Endodermal cell (in vitro differentiated cells): ENCODE results near the gene MYO1B. TPM values are rescaled to one million over a fixed set of nuclear protein-coding genes. Genes with fewer than 3 reads are reported as not detected.
A peak's percentile ranks its signal among the peaks of the same experiment; 100 is the strongest.

Experiments
- DNase-seq: peaks from one replicate; pipeline ENCODE4 v3.0.0-alpha.2; 2017
- H3K27ac ChIP-seq: 2 replicates; pipeline ENCODE4 v1.5.1; 2013; ENCODE audit warnings: mild to moderate bottlenecking, low read depth, low read length, moderate library complexity
- H3K27me3 ChIP-seq: 2 replicates; pipeline ENCODE4 v1.6.1; 2013; ENCODE audit warnings: mild to moderate bottlenecking, low read length, moderate library complexity; ENCODE audit not compliant: insufficient read depth, control insufficient read depth, poor library complexity, severe bottlenecking
- H3K36me3 ChIP-seq: 2 replicates; pipeline ENCODE4 v1.7.0; 2013; ENCODE audit warnings: mild to moderate bottlenecking, low read length, moderate library complexity; ENCODE audit not compliant: control insufficient read depth, insufficient read depth
- H3K4me1 ChIP-seq: one replicate; pipeline ENCODE4 v1.7.0; 2013; ENCODE audit warnings: low read length; ENCODE audit not compliant: control insufficient read depth, insufficient read depth
- H3K4me3 ChIP-seq: 2 replicates; pipeline ENCODE4 v1.5.1; 2013; ENCODE audit warnings: mild to moderate bottlenecking, low read length, moderate library complexity
- H3K9ac ChIP-seq: 2 replicates; pipeline ENCODE4 v1.6.1; 2013; ENCODE audit warnings: mild to moderate bottlenecking, low read length, moderate library complexity; ENCODE audit not compliant: poor library complexity, severe bottlenecking; ENCODE audit errors: extremely low read depth
- H3K9me3 ChIP-seq: 2 replicates; pipeline ENCODE4 v1.6.1; 2013; ENCODE audit warnings: mild to moderate bottlenecking, low read length, moderate library complexity; ENCODE audit not compliant: control insufficient read depth
- H3K27ac Mint-ChIP-seq: 2 replicates; pipeline ENCODE4 v1.8.0; 2020; ENCODE audit warnings: mixed read lengths
- H3K27me3 Mint-ChIP-seq: 2 replicates; pipeline ENCODE4 v1.8.0; 2021; ENCODE audit warnings: mild to moderate bottlenecking, mixed read lengths; ENCODE audit not compliant: insufficient read depth
- H3K36me3 Mint-ChIP-seq: 2 replicates; pipeline ENCODE4 v1.8.0; 2020; ENCODE audit warnings: low read depth, mixed read lengths
- H3K4me1 Mint-ChIP-seq: 2 replicates; pipeline ENCODE4 v1.8.0; 2020; ENCODE audit warnings: mixed read lengths
- H3K4me3 Mint-ChIP-seq: 2 replicates; pipeline ENCODE4 v1.8.0; 2020; ENCODE audit warnings: mild to moderate bottlenecking, moderate library complexity, mixed read lengths
- H3K9me3 Mint-ChIP-seq: 2 replicates; pipeline ENCODE4 v1.8.0; 2020; ENCODE audit warnings: mild to moderate bottlenecking, mixed read lengths
- WGBS, 2 experiments: methylation state at CpG; one replicate each; pipeline versions ENCODE4 v1.1.5 to v1.1.7; 2013; ENCODE audit warnings: missing lambda C conversion rate in 2 of 2, mixed read lengths in 1 of 2; ENCODE audit not compliant: insufficient coverage in 1 of 2, insufficient read length in 1 of 2; 5-methylcytosine and 5-hydroxymethylcytosine counted together
- total RNA-seq, 2 donors: library from RNA; stranded (reverse); fragmentation: NEBNext Ultra II Directional in 1 of 2; extraction: Animal tissue kit (Norgen Biotek cat#: 25700) in 1 of 2; gene quantifications; 2 replicates in 1 of 2; 3 replicates in 1 of 2; pipeline ENCODE4 v1.2.1, GENCODE V29; 2021
- TF ChIP-seq, protein P1 (sequence below): fragments of 200-600 bp; sonication (generic); conservative IDR thresholded peaks from 2 replicates; pipeline ENCODE4 v1.5.0; 2021; ENCODE audit warnings: antibody characterized with exemption, mild to moderate bottlenecking

MYO1B gene
- total RNA-seq, 2 donors from 2014 or later, result 145 to 154 TPM

DNA sequence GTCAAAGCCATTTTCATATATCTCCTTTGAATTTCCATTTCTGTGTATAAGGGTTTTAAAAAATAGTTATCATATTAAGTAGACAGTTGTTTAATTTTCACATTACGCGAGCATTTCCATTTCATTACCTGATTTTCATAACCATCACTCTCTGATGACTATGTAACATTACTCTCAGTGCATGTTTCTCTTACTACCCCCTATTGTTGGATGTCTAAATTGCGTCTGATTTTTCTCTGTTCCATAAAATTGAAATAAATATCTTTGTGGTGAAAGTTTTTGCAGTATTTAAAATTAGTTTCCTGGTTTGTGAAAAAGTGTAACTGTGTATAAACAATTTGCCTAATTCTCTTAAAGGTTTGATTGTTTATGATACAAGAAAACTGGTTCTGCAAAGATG, 123.8 kb downstream of the MYO1B start:
- Mint-ChIP-seq H3K4me1 (no peaks in the 10 kb centered on the region), H3K27me3 (no peaks in the 10 kb centered on the region), H3K4me3 (no peak overlapping the region), H3K9me3 (no peaks in the 10 kb centered on the region), H3K27ac (no peak overlapping the region), H3K36me3 (peaks cover 76% of the 10 kb centered on the region)
- TF ChIP-seq, protein P1, sequence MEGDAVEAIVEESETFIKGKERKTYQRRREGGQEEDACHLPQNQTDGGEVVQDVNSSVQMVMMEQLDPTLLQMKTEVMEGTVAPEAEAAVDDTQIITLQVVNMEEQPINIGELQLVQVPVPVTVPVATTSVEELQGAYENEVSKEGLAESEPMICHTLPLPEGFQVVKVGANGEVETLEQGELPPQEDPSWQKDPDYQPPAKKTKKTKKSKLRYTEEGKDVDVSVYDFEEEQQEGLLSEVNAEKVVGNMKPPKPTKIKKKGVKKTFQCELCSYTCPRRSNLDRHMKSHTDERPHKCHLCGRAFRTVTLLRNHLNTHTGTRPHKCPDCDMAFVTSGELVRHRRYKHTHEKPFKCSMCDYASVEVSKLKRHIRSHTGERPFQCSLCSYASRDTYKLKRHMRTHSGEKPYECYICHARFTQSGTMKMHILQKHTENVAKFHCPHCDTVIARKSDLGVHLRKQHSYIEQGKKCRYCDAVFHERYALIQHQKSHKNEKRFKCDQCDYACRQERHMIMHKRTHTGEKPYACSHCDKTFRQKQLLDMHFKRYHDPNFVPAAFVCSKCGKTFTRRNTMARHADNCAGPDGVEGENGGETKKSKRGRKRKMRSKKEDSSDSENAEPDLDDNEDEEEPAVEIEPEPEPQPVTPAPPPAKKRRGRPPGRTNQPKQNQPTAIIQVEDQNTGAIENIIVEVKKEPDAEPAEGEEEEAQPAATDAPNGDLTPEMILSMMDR, result peak; percentile 56
- Histone ChIP-seq H3K27me3 (no peaks in the 10 kb centered on the region), H3K36me3 (peaks cover 100% of the 10 kb centered on the region), H3K9ac (no peak overlapping the region), H3K9me3 (no peaks in the 10 kb centered on the region), H3K4me3 (no peak overlapping the region), H3K27ac (no peak overlapping the region), H3K4me1 (peaks cover 6% of the 10 kb centered on the region)
- WGBS, 2 experiments, result 90 to 100% methylated on average over 2 to 3 of the region's 3 CpGs
- no peak for DNase-seq

DNA sequence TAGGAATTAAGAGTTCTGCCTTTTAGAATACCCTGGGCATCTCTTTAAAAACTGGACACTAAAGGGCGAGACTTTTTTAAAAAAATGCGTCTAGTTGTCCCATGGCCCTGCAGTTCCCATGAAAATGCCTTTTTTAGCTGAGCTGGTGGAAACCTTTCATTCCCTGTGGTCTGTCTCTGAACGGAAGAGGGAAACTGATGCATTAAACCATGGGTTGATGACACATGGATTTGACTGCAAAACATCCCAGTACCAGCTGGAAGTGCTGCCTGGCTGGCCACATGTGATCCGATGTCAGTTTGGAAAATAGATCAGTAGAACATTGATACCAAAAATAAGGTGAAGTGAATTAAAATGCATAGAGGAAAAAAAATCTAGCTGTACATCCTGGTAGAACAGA, 129.2 kb downstream of the MYO1B start:
- peaks cover 14% of the 10 kb centered on the region for H3K4me1 Mint-ChIP-seq
- no peaks in the 10 kb centered on the region for H3K27me3 Mint-ChIP-seq
- Histone ChIP-seq H3K9ac (no peak overlapping the region), H3K27ac (no peak overlapping the region), H3K36me3 (peaks cover 96% of the 10 kb centered on the region), H3K9me3 (no peaks in the 10 kb centered on the region), H3K27me3 (no peaks in the 10 kb centered on the region), H3K4me1 (no peaks in the 10 kb centered on the region), H3K4me3 (no peak overlapping the region)
- H3K9me3 Mint-ChIP-seq, result no peaks in the 10 kb centered on the region
- DNase-seq, result no peak
- TF ChIP-seq, protein P1, result no peak
- no peak overlapping the region for H3K27ac Mint-ChIP-seq
- H3K36me3 Mint-ChIP-seq, result peaks cover 61% of the 10 kb centered on the region
- WGBS, 2 experiments, result 91 to 96% methylated on average over 4 of the region's 4 CpGs
- H3K4me3 Mint-ChIP-seq, result no peak overlapping the region

DNA sequence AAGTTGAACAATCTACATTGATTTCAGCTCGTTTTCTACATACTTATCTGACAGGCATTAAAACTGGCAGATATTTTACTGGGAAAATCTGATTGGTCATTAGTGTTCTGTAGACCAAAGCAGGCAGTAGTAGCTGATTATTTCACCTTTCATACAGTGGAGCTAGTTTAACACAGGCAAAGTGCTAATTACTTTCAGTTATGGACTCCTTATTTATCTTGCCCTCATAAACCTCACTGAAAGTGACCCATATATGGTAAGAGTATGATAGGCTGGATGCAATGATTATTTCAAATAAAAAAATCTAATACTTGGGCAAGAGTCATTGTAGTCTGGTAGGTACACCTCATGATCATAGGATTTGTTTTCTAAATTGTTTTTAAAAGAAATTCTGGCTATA, 129.7 kb downstream of the MYO1B start:
- H3K9me3 Mint-ChIP-seq, result no peaks in the 10 kb centered on the region
- H3K27me3 Mint-ChIP-seq, result no peaks in the 10 kb centered on the region
- no peak overlapping the region for H3K4me3 Mint-ChIP-seq
- H3K4me1 Mint-ChIP-seq, result peaks cover 14% of the 10 kb centered on the region
- Histone ChIP-seq H3K4me1 (no peaks in the 10 kb centered on the region), H3K36me3 (peaks cover 96% of the 10 kb centered on the region), H3K27me3 (no peaks in the 10 kb centered on the region), H3K27ac (no peak overlapping the region), H3K4me3 (no peak overlapping the region), H3K9ac (no peak overlapping the region), H3K9me3 (no peaks in the 10 kb centered on the region)
- TF ChIP-seq, protein P1, result no peak
- H3K27ac Mint-ChIP-seq, result no peak overlapping the region
- WGBS, 2 experiments, result 76% methylated on average over 1 of the region's 1 CpG; no CpG with 5 or more reads in 1 of the 2 experiments
- peaks cover 59% of the 10 kb centered on the region for H3K36me3 Mint-ChIP-seq
- DNase-seq, result no peak
